Gastrocnemius medialis (tissue), 4 donors: Measurements from ENCODE around the gene CCDC141. TPM values are rescaled to one million over a fixed set of nuclear protein-coding genes. Genes with fewer than 3 reads are reported as not detected.

Experiments
- ATAC-seq, 2 donors: fragments of 150-250 bp; one replicate each; pipeline ENCODE4 v1.9.1; 2016
- DNase-seq, 2 donors: peaks; one replicate each; pipeline ENCODE4 v3.0.0-alpha.2; 2019
- H3K27ac ChIP-seq, 4 donors: fragments of 200-600 bp; sonication (generic); 1 replicate in 1 of 4; 2 replicates in 3 of 4; pipeline ENCODE4 v1.5.1; 2016 to 2018; ENCODE audit warnings: mild to moderate bottlenecking in 2 of 4, moderate library complexity in 1 of 4
- H3K27me3 ChIP-seq, 3 donors: fragments of 200-600 bp; sonication (generic) in 2 of 3; 1 replicate in 1 of 3; 2 replicates in 2 of 3; pipeline versions ENCODE4 v1.5.1 to v1.6.0; 2016 to 2019; ENCODE audit warnings: mild to moderate bottlenecking in 1 of 3, moderate library complexity in 1 of 3
- H3K36me3 ChIP-seq, 2 donors: fragments of 200-600 bp; sonication (generic) in 1 of 2; one replicate each; pipeline ENCODE4 v1.5.1; 2017 to 2018
- H3K4me1 ChIP-seq, 2 donors: fragments of 200-600 bp; sonication (generic) in 1 of 2; one replicate each; pipeline ENCODE4 v1.5.1; 2016 to 2017; ENCODE audit warnings: mild to moderate bottlenecking in 2 of 2
- H3K4me3 ChIP-seq, 4 donors: fragments of 200-600 bp; sonication (generic) in 3 of 4; 1 replicate in 1 of 4; 2 replicates in 3 of 4; pipeline ENCODE4 v1.5.1; 2016 to 2019; ENCODE audit warnings: mild to moderate bottlenecking in 2 of 4
- H3K9me3 ChIP-seq, 3 donors: fragments of 200-600 bp; sonication (generic) in 2 of 3; 1 replicate in 1 of 3; 2 replicates in 2 of 3; pipeline ENCODE4 v1.5.1; 2016 to 2019
- POLR2A ChIP-seq, 2 donors: fragments of 450-650 bp; IDR thresholded peaks; one replicate each; pipeline ENCODE4 v1.6.1; 2017; ENCODE audit warnings: antibody characterized with exemption in 2 of 2, mild to moderate bottlenecking in 2 of 2, moderate library complexity in 2 of 2
- in situ Hi-C, 4 donors: fragments of 200-750 bp; cut with MboI; loops; one replicate each; pipeline versions ENCODE4 v1.15.0 to v1.8.0; 2017; ENCODE audit warnings: low sequenced_read_pairs in 4 of 4
- intact Hi-C: fragments of 100-400 bp; cut with DNase I; formaldehyde crosslinking; loops from one replicate; pipeline ENCODE4 v1.15.1; 2023; ENCODE audit warnings: low total_unique reads
- total RNA-seq, 4 donors: library from RNA; depleted of rRNA; stranded (reverse); fragments of >200 nt; gene quantifications; one replicate each; pipeline versions ENCODE4 v1.1.0 to v1.2.3, GENCODE V29; 2016
- TF ChIP-seq, protein P1 (sequence below), 5 experiments: fragments of 450-650 bp in 3 of 5; fragments of 200-600 bp in 2 of 5; sonication (generic) in 2 of 5; IDR thresholded peaks in 4 of 5; conservative IDR thresholded peaks in 1 of 5; 1 replicate in 4 of 5; 2 replicates in 1 of 5; pipeline ENCODE4 v1.5.1; 2016 to 2019; ENCODE audit warnings: antibody characterized with exemption in 5 of 5, mild to moderate bottlenecking in 3 of 5, moderate library complexity in 3 of 5

Gene CCDC141
- total RNA-seq, 4 donors from 2014 or later, result 0.85 to 4.3 (median 2.2) TPM

DNA sequence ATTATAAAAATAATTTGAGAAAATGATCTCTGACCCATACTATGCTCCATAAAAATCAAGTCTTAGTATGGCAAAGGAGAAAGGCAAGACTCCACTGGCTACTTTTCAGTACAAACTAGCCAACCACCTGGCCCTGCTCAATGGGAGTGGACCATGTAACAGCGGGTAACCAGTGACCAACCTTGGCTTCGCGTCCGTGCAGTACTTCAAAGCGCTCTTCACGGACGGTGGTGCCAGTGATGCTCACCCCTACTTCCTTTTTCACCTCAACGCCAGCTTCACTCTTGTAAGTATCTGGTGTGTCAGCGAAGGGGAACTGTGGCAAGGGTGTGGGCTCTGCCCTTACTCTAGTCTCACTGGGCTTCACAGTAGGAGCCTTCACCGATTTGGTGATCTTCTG, 266.0 kb downstream of the CCDC141 start:
- Histone ChIP-seq H3K27ac (peak overlapping the region in 1 of 4 donors; percentile 34), H3K4me3 (no peak overlapping the region), H3K27me3 (no peaks in the 10 kb centered on the region), H3K36me3 (peaks cover 7 to 100% of the 10 kb centered on the region in 2 donors), H3K9me3 (no peaks in the 10 kb centered on the region), H3K4me1 (peaks cover 69 to 89% of the 10 kb centered on the region in 2 donors)
- ATAC-seq, result peak in 1 of 2 donors; percentile 25
- intact Hi-C loops, result no loop called here
- in situ Hi-C loops, result loop anchor here in 2 of 4 donors (25.0 kb wide), 2 partner anchors 97 to 172 kb away; no protein-coding TSS in a partner anchor
- peak in 1 of 2 donors; percentile 47 for DNase-seq
- no peak for TF ChIP-seq POLR2A (IDR thresholded peaks at IDR 0.05)
- TF ChIP-seq, protein P1, sequence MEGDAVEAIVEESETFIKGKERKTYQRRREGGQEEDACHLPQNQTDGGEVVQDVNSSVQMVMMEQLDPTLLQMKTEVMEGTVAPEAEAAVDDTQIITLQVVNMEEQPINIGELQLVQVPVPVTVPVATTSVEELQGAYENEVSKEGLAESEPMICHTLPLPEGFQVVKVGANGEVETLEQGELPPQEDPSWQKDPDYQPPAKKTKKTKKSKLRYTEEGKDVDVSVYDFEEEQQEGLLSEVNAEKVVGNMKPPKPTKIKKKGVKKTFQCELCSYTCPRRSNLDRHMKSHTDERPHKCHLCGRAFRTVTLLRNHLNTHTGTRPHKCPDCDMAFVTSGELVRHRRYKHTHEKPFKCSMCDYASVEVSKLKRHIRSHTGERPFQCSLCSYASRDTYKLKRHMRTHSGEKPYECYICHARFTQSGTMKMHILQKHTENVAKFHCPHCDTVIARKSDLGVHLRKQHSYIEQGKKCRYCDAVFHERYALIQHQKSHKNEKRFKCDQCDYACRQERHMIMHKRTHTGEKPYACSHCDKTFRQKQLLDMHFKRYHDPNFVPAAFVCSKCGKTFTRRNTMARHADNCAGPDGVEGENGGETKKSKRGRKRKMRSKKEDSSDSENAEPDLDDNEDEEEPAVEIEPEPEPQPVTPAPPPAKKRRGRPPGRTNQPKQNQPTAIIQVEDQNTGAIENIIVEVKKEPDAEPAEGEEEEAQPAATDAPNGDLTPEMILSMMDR (IDR thresholded peaks at IDR 0.05 in 4 of 5, conservative IDR thresholded peaks at IDR 0.05 in 1 of 5), result no peak

DNA sequence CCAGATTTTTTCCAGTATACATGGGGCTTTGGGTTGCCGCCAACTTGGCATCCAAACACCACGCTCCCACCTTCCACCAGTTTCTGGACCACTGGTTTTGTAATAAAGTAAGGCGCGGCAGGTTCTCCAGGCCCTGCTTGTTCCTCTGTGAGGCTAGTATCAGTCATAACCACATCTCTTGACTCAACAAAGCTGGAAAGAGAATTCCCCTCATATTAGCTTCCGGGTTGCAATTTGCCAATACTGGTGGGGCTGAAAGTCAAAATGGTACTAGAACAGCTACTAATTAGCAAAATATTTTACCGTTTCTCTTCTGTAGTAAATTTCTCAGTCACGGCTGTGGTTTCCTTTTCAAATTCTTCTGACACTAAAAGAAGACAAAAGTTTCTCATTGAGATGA, 267.7 kb downstream of the CCDC141 start:
- no peak for TF ChIP-seq POLR2A (IDR thresholded peaks at IDR 0.05)
- TF ChIP-seq, protein P1 (IDR thresholded peaks at IDR 0.05 in 4 of 5, conservative IDR thresholded peaks at IDR 0.05 in 1 of 5), result no peak
- no peaks in the 10 kb centered on the region for H3K9me3 ChIP-seq
- ATAC-seq (no peak), DNase-seq (no peak)
- peak overlapping the region in 1 of 4 donors; percentile 34 for H3K27ac ChIP-seq
- peaks cover 21 to 100% of the 10 kb centered on the region in 2 donors for H3K36me3 ChIP-seq
- H3K4me1 ChIP-seq, result peaks cover 68 to 91% of the 10 kb centered on the region in 2 donors
- no peak overlapping the region for H3K4me3 ChIP-seq
- H3K27me3 ChIP-seq, result no peaks in the 10 kb centered on the region
- in situ Hi-C loops (loop anchor here in 2 of 4 donors (25.0 kb wide), 2 partner anchors 95 to 170 kb away; no protein-coding TSS in a partner anchor), intact Hi-C loops (no loop called here)

Other genes with a start within 250 kb of the CCDC141 start
- 1,000 to 10,000 TPM; 4,552 to 9,701 (median 7,268) TPM for gene TTN, start 242.7 kb downstream of the CCDC141 start, total RNA-seq
- 10 to 100 TPM in 1 of 4 donors, 1 to 10 TPM in 3; 4.1 to 11.0 (median 8.6) TPM for gene SESTD1, start 214.7 kb upstream of the CCDC141 start, total RNA-seq